CD4-positive, alpha-beta T cell treated with Interleukin-15 for 1 hour (primary cell): Measurements from ENCODE around the gene NAPB.

Source experiments
- DNase-seq: peaks from one replicate; pipeline ENCODE4 v3.0.0-alpha.2; 2020

Gene NAPB

DNA sequence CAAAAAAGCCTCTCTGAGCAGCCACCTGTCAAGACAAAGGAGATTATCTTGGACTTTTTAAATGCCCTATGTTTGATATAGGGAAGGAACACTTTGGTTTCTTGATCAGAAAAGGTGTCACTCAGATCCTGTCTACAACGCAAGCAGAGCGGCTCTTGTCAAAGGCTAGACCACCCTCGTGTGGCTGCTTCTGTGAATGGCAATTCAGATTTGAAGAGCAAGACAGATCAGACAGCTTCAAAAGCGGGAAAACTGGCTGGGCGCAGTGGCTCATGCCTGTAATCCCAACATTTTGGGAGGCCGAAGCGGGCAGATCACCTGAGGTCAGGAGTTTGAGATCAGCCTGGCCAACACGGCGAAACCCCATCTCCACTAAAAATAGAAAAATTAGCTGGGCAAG is 80.8 kb downstream of the NAPB start:
- peak; percentile 38 for DNase-seq

DNA sequence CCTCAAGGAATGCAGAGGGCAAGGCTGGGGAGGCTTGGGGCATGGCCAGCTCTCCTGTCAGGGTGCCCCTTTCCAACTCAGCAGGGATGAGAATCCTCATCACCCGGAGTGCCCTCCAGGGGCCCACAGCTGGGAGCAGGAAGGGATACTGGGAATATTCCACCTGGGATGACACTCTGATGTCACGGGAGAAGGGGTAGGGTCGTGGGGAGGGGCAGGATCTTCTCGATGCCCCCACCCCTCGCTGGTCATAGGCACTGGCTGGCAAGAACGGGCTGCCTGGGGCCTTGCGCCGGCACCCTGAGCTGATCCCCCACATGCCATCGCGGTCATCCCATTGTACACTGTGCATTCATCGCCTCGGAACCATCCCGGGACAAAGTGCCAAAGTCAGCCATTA is 81.3 kb downstream of the NAPB start:
- no peak for DNase-seq

DNA sequence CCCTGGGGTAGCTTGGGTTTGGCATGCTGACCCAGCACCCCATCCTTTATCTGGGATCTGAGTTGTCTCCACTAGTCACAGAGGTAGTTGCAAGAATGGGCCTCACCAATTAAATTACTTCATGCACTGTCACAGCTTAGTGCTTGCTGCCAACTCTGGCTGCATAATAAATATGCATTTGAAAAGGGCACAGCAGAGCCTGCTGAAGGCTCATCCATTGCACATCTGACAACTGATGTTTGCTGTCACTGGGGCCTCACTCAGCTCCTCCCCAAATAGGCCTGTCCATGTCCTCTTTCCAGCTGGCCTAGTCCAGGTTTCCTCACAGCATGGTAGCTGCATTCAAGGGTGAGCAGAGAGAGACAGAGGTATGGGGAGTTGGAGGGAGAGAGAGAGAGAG is 84.0 kb downstream of the NAPB start:
- no peak for DNase-seq

DNA sequence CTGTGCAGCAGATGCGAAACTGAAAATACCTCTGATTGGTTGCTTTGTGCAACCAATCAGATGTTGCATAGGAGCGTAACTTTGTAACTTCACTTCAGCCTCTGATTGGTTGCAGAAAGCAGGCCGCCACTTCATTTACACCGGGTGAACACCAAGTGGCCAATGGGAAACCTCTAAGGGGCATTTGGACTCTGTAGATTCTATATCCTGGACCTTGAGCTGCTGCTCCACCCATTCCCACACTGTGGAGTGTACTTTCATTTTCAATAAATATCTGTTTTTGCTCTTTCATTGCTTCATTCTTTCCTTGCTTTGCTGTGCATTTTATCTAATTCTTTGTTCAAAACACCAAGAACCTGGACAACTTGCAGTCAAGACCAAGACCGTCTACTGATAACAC is 84.8 kb downstream of the NAPB start:
- no peak for DNase-seq

DNA sequence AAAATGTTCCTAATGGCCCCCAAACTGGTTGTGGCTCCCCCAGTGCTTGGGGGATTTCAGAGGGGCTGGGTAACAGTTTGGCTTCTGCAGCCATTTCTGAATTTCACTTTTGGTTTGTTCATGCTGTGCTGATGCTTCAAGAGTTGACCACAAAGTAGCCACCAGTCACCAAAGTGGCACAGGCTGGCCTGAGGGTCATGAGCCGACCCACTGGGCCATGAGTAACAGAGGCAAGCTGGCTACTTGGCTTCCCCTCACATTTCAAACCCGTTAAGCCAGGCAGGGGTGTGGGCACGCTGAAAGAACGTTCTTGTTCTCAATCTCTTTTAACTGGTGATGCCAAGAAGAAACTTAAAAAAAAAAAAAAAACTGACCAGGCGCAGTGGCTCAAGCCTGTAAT is 85.8 kb downstream of the NAPB start:
- DNase-seq, result no peak

DNA sequence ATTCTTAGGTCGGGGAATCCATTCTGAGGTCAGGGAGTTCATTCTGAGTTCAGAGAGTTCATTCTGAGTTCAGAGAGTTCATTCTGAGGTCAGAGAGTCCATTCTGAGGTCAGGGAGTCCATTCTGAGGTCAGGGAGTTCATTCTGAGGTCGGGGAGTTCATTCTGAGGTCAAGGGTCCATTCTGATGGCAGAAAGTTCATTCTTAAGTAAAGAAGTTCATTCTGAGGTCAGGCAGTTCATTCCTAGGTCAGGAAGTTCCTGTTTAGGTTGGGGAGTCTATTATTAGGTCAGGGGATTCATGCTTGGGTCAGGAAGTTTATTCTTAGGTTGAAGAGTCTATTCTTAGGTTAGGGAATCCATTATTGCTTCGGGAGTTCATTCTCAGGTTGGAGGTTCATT is 87.2 kb downstream of the NAPB start:
- DNase-seq, result no peak

DNA sequence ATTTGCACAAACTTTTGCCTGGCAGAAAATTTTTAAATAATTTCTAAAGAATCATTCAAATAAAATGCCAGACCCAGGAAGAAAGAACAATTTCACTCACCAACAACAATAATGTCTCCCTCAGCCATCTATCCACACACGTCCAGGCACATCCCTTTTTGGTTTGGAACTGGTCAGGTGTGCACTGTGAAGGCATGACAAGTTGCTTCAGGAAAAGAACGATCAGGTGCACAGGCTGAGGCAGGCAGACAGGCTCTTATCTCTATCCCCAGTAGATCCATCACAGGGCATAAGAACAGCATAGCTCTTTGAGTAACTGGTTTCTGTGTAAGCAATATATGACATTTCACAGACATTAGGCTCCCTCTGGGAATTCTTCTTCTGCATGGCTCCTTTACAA is 88.8 kb downstream of the NAPB start:
- DNase-seq, result no peak

DNA sequence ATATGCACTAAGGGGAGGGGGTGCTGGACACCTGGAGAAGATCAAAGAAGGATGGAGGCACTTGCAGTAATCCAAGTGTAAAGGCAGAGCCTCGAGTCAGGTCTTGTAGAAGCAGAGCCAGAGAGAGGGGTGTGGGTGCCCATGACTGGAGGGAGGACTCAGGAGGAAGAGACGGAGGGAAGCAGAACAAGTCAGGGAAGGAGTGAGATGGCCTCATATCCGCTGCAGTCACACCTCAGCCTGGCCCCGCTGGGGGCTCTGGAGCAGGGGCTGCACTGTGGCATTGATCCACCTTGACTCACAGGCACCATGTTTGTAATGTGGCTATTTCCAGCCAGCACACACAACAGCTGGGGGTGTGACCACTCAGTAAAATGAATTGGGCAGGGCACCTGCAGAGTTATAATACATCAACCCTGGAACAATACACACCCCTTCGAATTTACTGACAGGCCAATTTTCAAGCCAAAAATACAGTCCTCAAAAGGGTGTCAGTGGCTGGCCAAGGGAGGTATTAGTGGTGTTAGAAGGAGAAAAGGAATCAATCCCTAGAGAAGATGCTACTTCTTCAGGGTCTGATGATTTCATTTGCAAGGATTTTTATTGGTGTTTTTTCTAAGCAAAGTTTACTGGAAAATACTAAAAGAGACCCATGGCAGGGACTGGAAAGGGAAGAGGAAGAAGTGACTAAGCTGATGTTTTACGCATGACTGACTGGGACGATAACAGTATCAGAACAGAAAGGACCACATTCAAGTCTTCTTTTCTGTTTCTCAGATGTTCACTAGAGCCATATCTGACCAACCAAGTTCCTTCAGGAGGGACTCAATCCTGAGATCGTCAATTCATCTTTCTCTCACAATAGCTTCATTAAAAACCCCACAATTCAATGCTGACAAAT is 89.6 kb downstream of the NAPB start:
- DNase-seq, result no peak

DNA sequence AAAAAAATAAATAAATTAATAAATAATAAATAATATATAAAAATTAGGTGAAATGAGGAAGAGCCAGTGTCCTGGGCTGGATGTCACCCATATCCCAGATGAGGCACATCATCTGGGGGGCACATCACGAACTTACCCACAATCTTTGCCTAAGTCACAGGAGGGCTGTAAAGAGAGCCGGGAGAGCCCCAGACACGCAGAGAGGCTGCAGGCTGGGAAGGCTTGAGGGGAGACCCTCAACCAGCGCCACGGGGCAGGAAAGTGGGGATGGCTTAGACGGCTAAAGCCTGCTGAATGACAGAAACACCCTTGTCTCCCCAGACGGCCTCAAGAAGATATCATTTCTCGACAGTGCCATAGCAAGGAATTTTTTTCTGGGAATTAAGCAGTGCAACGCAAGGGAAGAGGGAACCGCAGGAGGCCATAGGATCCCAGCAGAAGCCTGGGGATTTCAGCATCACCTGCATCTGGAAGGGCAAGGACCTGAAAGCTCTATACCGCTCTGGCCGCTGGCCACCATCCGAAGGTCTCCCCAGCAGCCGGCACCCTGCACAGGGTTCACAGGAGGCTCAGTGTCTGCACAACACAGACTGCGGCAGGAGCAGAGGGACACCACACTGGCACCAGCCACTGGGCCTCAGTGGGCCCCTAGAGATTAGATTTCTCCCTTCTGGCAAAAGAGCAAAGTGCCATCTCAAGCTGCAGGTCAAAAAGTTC is 93.5 kb downstream of the NAPB start:
- no peak for DNase-seq

DNA sequence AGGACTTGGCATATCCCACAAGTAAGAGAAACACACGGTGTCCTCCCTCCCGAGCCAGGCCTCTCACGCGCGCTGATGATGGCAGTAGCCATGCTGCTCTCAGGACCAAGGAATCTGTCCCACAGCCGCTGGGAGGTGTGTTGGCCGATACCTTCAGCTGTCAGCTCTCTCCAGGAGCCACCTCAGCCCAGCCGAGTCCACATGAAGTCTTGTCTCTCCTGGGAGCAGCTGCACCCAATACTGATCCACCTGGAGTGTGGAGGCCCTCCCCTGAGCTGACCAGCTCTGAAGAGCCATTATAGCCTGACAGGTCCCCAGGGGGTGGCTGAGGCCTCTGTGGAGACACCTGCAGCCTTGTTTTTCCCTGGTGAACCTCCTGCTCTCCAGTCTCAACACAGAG is 94.5 kb downstream of the NAPB start:
- DNase-seq, result no peak

DNA sequence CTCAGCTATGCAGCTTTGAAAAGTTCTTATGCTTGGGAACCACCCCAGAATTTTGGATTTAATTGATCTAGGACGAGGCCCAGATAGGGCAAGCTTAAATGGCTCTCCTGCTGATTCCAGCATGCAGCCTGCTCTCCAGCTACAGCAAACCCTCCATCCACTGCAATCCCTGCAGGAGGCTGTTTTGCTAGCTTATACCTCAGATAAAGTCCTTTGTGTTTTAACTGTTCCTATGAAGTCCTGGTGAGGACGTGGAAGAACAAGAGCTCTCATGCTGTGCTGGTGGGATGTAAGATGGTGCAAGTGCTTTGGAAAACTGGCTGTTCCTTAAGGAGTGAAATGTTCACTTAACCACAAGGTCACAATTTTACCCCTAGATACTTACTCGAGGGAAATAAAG is 96.2 kb downstream of the NAPB start:
- no peak for DNase-seq
